ENCODE data around the gene TMEM131.

DNA sequence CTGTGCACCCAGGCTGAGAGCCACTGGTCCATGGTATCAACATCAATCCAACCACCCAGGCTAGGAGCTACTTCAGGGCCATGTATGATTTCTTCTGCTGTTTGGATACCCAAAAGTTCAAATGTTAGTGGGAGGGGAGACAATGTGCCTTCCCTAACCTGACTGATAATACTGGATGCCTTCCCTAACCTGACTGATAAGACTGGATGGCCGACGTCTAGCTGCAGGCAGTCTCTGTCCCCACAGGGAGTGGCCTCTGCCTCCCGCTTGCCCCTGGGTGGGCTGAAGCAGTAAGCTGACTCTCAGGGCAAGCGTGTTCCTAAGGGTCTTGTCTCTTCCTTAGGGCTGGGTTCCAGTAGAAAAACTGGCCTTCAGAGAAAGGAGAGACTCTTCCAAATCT is 216.6 kb downstream of the TMEM131 start:
- TF ChIP-seq CTCF (IDR thresholded peaks at IDR 0.05; ENCODE audit: low read depth, low read length) (no peak), POLR2A (IDR thresholded peaks at IDR 0.05; ENCODE audit: extremely low read depth, insufficient read length) (no peak)

All from NB4 (cell line).